GM23338 (cell line): ENCODE measurements around the gene PPIP5K2.

Source experiments
- CREB1 ChIP-seq: fragments of 250-450 bp; sonication (Bioruptor Pico); IDR thresholded peaks from 2 replicates; pipeline ENCODE4 v1.5.0; 2020; ENCODE audit warnings: low read depth, mild to moderate bottlenecking, moderate library complexity
- CTCF ChIP-seq, 2 experiments: fragments of 200-600 bp in 1 of 2; sonication (generic) in 1 of 2; conservative IDR thresholded peaks; 2 replicates each; pipeline versions ENCODE4 v1.5.1 to v1.6.1; 2016 to 2017; ENCODE audit warnings: antibody characterized with exemption in 2 of 2, low read depth in 2 of 2, mild to moderate bottlenecking in 2 of 2, moderate library complexity in 1 of 2
- EZH2 ChIP-seq: fragments of 200-600 bp; sonication (generic); IDR thresholded peaks from one replicate; pipeline ENCODE4 v1.8.0; 2017; ENCODE audit warnings: antibody characterized with exemption, mild to moderate bottlenecking, low read depth; ENCODE audit not compliant: unreplicated experiment
- EZH2phosphoT487 ChIP-seq: fragments of 200-600 bp; sonication (generic); IDR thresholded peaks from one replicate; pipeline ENCODE4 v1.8.1; 2018; ENCODE audit warnings: antibody characterized with exemption; ENCODE audit not compliant: unreplicated experiment
- JUNB ChIP-seq: IDR thresholded peaks from one replicate; pipeline ENCODE4 v1.6.1; 2016; ENCODE audit warnings: antibody characterized with exemption; ENCODE audit not compliant: unreplicated experiment
- NANOG ChIP-seq: IDR thresholded peaks from 2 replicates; pipeline ENCODE4 v1.6.1; 2016; ENCODE audit warnings: antibody characterized with exemption, borderline replicate concordance
- POLR2AphosphoS5 ChIP-seq: IDR thresholded peaks from 2 replicates; pipeline ENCODE4 v1.6.1; 2016; ENCODE audit warnings: antibody characterized with exemption, low read depth
- REST ChIP-seq: IDR thresholded peaks from one replicate; pipeline ENCODE4 v1.6.1; 2018; ENCODE audit warnings: antibody characterized with exemption; ENCODE audit not compliant: unreplicated experiment
- STAT1 ChIP-seq: IDR thresholded peaks from one replicate; pipeline ENCODE4 v1.6.1; 2016; ENCODE audit warnings: antibody characterized with exemption; ENCODE audit not compliant: unreplicated experiment
- ZNF114 ChIP-seq: fragments of 250-450 bp; sonication (Bioruptor Pico); IDR thresholded peaks from 2 replicates; pipeline ENCODE4 v1.5.0; 2020; ENCODE audit warnings: mild to moderate bottlenecking, moderate library complexity

GRCh38 chr5:103247118-103247517 lies 127.0 kb downstream of the PPIP5K2 start:
- TF ChIP-seq CTCF (conservative IDR thresholded peaks at IDR 0.05; ENCODE audit: low read depth in 2 of 2), result no peak
- TF ChIP-seq EZH2, result no peak
- no peak for TF ChIP-seq JUNB
- TF ChIP-seq NANOG, result no peak
- no peak for TF ChIP-seq POLR2AphosphoS5
- no peak for TF ChIP-seq EZH2phosphoT487
- no peak for TF ChIP-seq REST
- no peak for TF ChIP-seq ZNF114 (CRISPR knock-in tag)
- TF ChIP-seq CREB1 (CRISPR knock-in tag), result no peak
- TF ChIP-seq STAT1, result no peak
